OCI-LY1 (cell line): Measurements from ENCODE around the gene LSAMP.

Source experiments
- EZH2 ChIP-seq: fragments of 200-600 bp; sonication (generic), shearing (Covaris generic); IDR thresholded peaks from 2 replicates; pipeline ENCODE4 v1.8.0; 2017; ENCODE audit warnings: borderline replicate concordance, mixed run types, mild to moderate bottlenecking, antibody characterized with exemption, low read length, moderate library complexity, mixed read lengths
- TF ChIP-seq, protein P1 (sequence below): fragments of 200-600 bp; sonication (generic), shearing (Covaris generic); IDR thresholded peaks from 2 replicates; pipeline ENCODE4 v1.5.1; 2017; ENCODE audit warnings: mild to moderate bottlenecking, antibody characterized with exemption, low read length, moderate library complexity, mixed read lengths

DNA sequence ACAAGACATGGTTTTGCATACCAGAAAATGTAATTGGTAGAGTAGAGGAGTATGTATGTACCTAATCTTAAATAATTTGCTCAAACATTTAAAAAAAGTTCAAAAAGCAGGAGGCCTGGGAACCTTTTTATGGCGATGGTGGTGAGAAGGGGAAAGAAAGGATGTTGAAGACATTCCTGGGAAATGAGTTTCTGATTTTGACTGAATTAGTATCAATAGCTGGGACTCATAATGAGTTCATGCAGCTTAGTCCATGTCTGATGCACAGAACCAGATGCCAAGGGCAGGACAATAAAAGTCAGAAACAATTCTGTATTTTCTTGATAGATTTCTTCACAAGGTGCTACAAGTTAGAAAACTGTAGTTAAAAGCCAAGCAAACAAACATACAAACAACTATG lies 426.6 kb downstream of the LSAMP start:
- TF ChIP-seq, protein P1, sequence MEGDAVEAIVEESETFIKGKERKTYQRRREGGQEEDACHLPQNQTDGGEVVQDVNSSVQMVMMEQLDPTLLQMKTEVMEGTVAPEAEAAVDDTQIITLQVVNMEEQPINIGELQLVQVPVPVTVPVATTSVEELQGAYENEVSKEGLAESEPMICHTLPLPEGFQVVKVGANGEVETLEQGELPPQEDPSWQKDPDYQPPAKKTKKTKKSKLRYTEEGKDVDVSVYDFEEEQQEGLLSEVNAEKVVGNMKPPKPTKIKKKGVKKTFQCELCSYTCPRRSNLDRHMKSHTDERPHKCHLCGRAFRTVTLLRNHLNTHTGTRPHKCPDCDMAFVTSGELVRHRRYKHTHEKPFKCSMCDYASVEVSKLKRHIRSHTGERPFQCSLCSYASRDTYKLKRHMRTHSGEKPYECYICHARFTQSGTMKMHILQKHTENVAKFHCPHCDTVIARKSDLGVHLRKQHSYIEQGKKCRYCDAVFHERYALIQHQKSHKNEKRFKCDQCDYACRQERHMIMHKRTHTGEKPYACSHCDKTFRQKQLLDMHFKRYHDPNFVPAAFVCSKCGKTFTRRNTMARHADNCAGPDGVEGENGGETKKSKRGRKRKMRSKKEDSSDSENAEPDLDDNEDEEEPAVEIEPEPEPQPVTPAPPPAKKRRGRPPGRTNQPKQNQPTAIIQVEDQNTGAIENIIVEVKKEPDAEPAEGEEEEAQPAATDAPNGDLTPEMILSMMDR, result no peak
- TF ChIP-seq EZH2, result no peak
